Tongue (tissue), 2 donors: ENCODE measurements around the gene CDCA3. TPM values are rescaled to one million over a fixed set of nuclear protein-coding genes. Genes with fewer than 3 reads are reported as not detected.
A peak's percentile ranks its signal among the peaks of the same experiment; 100 is the strongest.

Experiments
- DNase-seq: peaks from one replicate; pipeline ENCODE4 v3.0.0-alpha.2; 2015
- total RNA-seq: library from RNA; depleted of rRNA; stranded (reverse); fragments of >200 nt; gene quantifications from one replicate; pipeline ENCODE4 v1.2.3, GENCODE V29; 2014

CDCA3 gene
- total RNA-seq, 1 donor from 2014 or later: 5.9 TPM

GRCh38 chr12:6852651-6853354, 1.7 kb upstream of the CDCA3 start:
- peak; percentile 67 for DNase-seq

- peak; percentile 100 for DNase-seq
Measured at GRCh38 chr12:6851921-6852650, 1.0 kb upstream of the CDCA3 start, which contains the start of gene USP5. TSS of gene USP5 (plus strand) at chr12:6852150. CDS start at chr12:6852180, 30 bp downstream.

- no peak for DNase-seq
Measured at GRCh38 chr12:6850796-6851152, 312 bp downstream of the CDCA3 start.

GRCh38 chr12:6849976-6850560, 1.0 kb downstream of the CDCA3 start:
- no peak for DNase-seq

- DNase-seq: no peak
Measured at GRCh38 chr12:6849427-6849826, 1.7 kb downstream of the CDCA3 start.

GRCh38 chr12:6847676-6848075, 3.4 kb downstream of the CDCA3 start:
- DNase-seq: no peak

GRCh38 chr12:6846316-6846869, 4.7 kb downstream of the CDCA3 start:
- DNase-seq: no peak

GRCh38 chr12:6845395-6845794, 5.7 kb downstream of the CDCA3 start:
- no peak for DNase-seq

- no peak for DNase-seq
Measured at GRCh38 chr12:6843118-6843902, 7.8 kb downstream of the CDCA3 start.

- no peak for DNase-seq
Measured at GRCh38 chr12:6842075-6842474, 9.0 kb downstream of the CDCA3 start.

GRCh38 chr12:6840761-6841515, 10.1 kb downstream of the CDCA3 start, which contains the start of gene GNB3:
TSS of gene GNB3 (plus strand) at chr12:6840925. CDS start at chr12:6841288, 363 bp downstream.
- DNase-seq: peak; percentile 66

- peak; percentile 51 for DNase-seq
Measured at GRCh38 chr12:6840330-6840729, 10.8 kb downstream of the CDCA3 start.

- peak; percentile 91 for DNase-seq
Measured at GRCh38 chr12:6839482-6840201, 11.4 kb downstream of the CDCA3 start.

GRCh38 chr12:6838854-6839253, 12.2 kb downstream of the CDCA3 start:
- no peak for DNase-seq

- no peak for DNase-seq
Measured at GRCh38 chr12:6837370-6838060, 13.6 kb downstream of the CDCA3 start.

GRCh38 chr12:6836851-6837250, 14.2 kb downstream of the CDCA3 start:
- DNase-seq: no peak

- no peak for DNase-seq
Measured at GRCh38 chr12:6834873-6835272, 16.2 kb downstream of the CDCA3 start.

GRCh38 chr12:6834254-6834653, 16.8 kb downstream of the CDCA3 start:
- DNase-seq: no peak

GRCh38 chr12:6833189-6833890, 17.7 kb downstream of the CDCA3 start:
- DNase-seq: no peak
